Measurements from ENCODE around the gene RPL4.

RPL4 gene

GRCh38 chr15:66456211-66456610 is 48.4 kb downstream of the RPL4 start:
- DNase-seq (ENCODE audit: low read depth in 2 of 2), result no peak

GRCh38 chr15:66454143-66454542 is 50.5 kb downstream of the RPL4 start:
- no peak for DNase-seq (ENCODE audit: low read depth in 2 of 2)

GRCh38 chr15:66452971-66453580 is 51.6 kb downstream of the RPL4 start:
- DNase-seq (ENCODE audit: low read depth in 2 of 2), result no peak

- DNase-seq (ENCODE audit: low read depth in 2 of 2), result no peak
These were observed 52.2 kb downstream of the RPL4 start for GRCh38 chr15:66452420-66452819.
